Activated CD4-positive, alpha-beta T cell treated with anti-CD3 and anti-CD28 coated beads, Interleukin-2, amount 50 U/mL, for 4 hours (primary cell): ENCODE measurements around the gene MAPK1.
"Not testable (repeated sequence)": the region's sequence is repeated elsewhere in the genome, so short reads cannot be mapped to it uniquely, and the experiment has no call there.

Experiments used
- DNase-seq, 2 experiments: peaks; one replicate each; pipeline ENCODE4 v3.0.0-alpha.2; 2020

MAPK1 gene

DNA sequence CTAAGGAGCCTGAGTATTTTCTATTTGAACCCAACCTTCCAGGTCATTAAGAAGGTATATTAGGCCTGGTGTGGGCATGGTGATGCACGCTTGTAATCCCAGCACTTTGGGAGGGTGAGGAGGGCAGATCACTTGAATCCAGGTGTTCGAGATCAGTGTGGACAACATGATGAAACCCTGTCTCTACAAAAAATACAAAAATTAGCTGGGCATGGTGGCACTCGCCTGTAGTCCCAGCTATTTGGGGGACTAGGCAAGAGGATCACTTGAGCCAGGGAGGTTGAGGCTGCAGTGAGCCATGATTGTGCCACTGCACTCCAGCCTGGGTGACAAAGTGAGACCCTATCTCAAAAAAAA lies 50.0 kb downstream of the MAPK1 start:
- not testable (repeated sequence) for DNase-seq

DNA sequence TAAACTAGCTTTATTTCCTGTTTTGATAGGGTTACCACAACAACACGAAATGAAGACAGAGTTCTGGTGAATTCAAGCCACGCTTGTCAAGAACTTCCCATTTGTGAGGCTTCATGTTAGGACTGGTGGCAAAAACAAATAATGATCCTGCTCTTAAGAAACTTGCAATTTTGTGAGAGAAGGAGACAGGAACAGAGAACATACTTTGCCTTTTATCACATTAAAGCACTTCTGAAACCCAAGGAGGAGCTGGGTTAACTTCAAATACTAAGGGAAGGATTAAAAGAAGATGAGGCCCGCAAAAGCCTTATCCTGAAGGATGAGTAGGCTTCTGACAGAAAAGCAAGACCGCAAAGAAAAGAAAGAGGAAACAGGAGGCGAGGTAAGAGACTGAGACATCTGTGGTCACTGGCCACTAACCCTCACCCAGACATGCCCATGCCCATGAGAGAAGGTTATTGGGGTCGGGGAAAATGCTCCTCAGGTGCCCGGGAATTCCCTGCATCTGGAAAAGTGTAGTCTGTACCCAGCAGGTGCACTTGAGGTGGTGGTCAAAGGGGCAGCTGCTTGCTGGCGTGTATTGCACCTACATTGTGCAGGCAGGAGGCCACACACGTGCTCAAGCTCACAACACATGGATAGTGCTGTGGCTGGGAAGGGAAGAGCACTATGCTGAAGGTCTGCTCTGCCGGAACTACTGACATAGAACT lies 50.5 kb downstream of the MAPK1 start:
- no peak for DNase-seq

DNA sequence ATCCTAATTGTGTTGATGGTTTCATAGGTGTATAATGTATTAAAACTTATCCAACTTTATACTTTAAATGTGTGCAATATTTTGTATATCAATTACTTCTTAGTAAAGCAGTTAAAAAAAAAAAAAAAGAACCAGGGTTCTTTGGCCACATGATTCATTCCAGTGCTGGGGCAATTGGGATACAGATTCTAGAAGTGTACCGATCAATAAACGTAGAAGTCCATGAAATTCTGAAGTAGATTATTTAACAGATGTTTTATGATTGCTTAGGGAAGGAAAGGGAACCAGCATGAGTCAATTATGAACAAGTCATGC lies 51.0 kb downstream of the MAPK1 start:
- no peak for DNase-seq

DNA sequence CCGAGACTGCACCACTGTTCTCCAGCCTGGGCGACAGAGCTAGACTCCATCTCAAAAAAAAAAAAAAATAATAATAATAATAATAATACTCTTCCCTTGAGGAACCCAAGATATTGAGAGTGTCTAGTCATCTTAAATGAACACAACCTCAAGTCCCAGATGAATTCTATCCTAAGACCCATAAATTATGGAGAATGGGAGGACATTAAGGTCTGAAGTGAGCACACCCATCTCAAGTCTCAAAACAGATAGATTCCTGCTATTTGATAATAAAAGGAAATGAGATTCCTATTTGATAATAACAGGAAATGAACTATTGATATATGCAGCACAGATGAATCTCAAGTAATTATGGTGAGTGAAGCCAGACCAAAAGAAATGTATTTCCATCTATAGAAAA lies 51.5 kb downstream of the MAPK1 start:
- no peak for DNase-seq

DNA sequence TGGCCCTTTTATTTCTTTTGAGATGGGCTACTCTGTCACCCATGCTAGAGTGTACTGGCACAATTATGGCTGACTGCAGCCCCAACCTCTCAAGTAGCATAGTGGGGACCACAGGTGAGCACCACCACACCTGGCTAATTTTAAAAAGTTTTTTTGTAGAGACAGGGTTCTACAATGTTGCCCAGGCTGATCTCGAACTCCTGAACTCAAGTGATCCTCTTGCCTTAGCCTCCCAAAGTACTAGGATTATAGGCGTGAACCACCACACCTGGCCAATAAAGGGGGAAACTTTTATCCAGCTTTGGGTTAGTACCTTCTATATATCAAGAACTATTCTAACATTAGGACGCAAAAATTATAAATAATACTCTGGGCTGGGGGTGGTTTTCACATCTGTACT lies 52.1 kb downstream of the MAPK1 start:
- no peak for DNase-seq

DNA sequence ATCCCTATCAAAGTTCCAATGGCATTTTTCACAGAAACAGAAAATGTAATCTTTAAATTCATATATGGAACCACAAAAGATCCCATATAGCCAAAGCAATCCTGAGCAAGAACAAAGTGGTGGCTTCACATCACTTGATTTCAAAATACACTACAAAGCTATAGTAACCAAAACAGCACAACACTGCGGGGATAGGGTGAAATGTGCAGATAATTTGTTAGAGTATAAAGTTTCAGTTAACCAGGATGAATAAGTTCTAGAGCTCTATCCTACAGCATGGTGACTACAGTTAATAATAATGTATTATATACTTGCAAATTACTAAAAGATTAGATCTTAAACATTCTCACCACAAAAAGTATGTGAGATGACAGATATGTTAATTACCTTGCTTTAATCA lies 55.5 kb downstream of the MAPK1 start:
- DNase-seq = no peak

DNA sequence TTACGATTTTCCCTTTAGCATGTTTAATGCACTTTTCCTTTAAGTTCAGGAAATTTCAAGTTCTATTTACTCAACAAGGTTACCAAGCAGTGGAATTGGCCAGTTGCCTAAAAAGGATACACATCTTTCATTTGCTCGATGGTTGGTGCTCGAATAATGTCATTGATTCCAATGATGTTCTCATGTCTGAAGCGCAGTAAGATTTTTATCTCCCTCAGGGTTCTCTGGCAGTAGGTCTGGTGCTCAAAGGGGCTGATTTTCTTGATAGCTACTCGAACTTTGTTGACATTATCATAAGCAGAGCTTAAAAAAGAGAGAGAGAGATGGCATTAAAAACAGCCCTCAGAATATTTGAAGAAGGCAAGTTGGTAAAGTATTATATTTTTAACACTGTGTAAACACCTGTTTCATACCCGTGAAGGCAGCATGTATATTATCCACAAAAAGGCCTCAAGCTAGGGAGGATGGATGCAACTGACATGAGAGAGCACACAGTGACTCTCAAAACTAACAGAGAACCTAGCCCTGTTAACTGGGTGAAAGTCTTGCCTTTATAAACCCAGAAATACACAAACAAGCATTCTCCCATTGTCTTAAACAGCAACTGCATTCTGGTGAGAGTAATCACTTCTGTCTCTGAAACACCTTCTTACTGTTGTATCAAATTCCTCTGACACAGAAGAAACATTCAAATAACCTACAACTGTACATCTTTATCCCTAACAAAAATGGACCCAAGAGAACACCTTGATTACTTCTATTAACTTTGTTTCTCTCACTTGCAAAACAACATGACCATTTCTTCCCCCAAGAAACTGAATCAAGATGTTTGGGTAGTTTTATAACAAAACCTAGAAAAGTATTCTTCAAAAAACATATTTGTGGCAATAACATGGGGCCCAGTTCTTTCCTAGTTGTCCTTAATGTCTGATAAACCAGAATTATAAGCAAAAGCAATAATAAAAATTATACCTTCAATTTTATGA lies 59.6 kb downstream of the MAPK1 start:
- no peak for DNase-seq

DNA sequence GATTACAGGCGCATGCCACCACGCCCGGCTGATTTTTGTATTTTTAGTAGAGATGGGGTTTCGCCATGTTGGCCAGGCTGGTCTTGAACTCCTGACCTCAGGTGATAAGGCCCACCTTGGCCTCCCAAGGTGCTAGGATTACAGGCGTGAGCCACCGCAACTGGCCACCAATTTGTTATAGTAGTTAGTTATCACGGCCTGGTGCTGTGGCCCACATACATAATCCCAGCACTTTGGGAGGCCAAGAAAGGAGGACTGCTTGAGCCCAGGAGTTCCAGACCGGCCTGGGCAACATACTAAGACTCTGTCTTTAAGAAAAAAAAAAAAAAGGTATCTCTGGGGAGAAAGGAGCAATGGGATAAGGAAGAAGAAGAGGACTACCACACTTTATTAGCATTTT lies 62.1 kb downstream of the MAPK1 start:
- DNase-seq = not testable (repeated sequence)

DNA sequence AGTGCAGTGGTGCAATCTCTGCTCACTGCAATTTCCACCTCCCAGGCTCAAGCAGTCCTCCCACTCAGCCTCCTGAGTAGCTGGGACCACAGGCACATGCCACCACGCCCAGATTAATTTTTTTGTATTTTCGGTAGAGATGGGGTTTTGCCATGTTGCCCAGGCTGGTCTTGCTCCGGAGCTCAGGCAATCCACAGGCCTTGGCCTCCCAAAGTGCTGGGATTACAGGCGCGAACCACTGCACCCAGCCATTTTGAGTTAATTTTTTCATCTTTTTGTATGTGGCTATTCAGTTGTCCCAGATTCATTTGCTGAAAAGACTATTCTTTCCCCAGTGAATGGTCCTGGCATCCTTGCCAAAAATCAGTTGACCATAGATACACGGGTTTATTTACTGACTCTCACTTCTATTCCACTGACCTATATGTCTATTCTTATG lies 63.6 kb downstream of the MAPK1 start:
- DNase-seq = no peak

DNA sequence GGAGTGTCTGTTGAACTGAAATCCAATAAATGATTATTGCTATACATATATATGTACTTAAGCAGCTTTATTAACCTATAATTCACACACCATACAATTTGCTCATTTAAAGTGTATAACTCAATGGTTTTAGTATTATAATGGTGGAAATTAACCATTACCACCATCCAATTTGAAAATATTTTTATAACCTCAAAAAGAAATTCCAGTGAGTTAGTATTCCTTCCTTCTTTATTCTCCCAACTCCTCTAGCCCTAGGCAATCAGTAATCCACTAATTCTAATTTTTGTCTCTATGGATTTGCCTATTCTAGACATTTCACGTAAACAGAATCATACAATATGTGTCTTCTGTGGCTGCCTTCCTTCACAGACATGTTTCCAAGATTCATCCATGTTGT lies 64.8 kb downstream of the MAPK1 start:
- no peak for DNase-seq

DNA sequence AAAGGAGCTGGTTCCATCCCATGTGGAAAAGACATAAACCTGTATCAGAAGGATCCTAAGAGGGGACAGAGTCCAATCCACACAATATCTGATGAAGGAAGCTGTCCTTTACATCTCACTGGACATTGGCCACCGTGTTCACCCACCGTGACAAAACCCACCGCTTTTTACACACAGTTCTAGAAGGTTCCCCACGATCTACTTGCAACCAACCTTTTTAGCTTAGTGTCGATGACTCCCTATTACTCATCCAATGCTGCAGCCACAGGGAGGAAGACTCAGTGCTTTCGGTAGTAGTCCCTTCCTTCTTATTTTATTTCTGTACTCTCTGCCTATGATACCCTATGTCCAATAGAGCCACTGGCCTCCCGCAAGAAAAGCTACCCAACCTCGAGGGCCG lies 65.4 kb downstream of the MAPK1 start:
- no peak for DNase-seq

DNA sequence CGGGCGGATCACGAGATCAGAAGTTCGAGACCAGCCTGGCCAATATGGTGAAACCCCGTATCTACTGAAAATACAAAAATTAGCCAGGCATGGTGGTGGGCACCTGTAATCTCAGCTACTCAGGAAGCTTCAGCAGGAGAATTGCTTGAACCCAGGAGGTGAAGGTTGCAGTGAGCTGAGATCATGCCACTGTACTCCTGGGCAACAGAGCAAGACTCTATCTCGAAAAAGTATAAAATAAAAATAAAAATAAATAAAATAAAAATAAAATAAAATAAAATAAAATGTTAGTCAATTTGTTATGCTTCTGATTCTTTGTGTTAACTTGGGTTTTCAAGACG lies 66.2 kb downstream of the MAPK1 start:
- not testable (repeated sequence) for DNase-seq

DNA sequence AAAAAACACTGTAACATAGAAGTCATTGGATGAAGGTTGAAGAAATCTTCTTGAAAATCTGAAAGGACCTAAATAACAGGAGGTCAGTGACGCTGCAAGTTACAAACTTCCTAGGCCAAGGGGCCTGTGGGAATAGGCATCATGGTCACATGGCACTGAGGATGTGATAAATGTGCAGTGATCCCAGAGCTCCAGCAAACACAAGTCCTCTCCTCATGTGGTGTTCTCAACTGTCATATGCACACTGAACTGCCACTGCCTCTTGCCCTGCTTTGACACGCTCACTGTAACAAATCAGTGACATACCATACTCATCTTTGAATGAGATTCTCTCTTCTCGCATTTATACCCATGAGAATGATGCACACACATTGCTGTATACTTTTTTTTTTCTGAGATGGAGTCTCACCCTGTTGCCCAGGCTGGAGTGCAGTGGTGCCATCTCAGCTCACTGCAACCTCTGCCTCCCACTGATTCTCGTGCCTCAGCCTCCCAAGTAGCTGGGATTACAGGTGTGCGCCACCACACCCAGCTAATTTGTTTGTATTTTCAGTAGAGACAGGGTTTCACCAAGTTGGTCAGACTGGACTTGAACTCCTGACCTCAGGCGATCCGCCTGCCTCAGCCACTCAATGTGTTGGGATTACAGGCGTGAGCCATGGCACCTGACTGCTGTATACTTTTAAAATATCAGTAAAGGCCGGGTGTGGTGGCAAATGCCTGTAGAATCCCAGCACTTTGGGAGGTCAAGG lies 66.7 kb downstream of the MAPK1 start:
- no peak for DNase-seq

DNA sequence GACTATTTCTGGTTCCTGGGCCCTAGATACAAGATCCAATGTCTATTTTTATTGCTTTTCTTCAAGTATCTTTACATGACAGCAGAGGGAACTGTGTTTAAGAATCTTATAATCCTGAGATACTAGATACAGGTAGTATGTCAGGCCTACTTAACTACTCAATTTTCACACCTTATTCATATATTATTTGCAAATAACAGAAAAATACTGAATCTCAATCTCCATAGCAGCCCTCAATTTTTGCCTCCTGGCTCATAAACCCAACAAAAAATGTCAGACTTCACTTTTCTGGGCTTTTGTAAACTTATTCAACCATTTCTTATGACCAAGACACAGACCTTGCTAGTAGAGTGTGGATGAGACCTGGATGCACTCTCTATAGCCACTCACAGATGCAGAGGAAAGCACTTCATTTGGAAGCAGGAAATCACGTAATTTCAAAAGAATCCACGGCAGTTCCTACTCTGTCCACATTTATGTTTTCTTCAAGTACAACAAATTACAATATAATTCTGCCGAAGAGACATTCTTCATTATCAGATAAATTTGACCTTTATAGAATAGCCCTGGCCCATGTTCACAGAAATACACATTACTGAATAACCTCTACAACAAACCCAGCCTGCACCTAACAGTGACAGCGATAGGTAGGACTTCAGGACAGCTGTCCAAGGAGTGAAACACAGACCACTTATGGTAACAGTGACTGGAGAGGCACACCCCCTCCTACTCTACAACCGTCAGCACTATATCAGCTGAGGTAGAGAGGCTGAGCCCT lies 69.8 kb downstream of the MAPK1 start:
- no peak for DNase-seq

DNA sequence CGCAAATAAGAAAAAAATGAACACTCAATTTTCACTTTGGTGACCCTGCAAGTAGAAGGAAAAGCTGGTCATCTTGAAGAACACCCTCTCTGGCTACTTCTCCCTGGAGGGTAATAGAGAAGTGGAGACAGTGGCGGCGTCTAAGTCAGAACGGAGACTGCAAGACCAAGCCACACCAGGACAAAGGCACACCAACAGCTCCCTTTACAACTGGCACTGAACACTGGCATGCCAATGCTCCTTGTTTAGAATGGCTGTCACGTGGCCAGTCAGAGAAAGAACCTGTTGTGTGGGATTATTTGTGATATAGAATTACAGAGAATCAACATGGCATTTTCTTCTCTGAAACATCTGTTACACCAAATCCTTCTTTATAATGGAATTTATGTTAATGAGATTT lies 70.6 kb downstream of the MAPK1 start:
- DNase-seq = no peak

DNA sequence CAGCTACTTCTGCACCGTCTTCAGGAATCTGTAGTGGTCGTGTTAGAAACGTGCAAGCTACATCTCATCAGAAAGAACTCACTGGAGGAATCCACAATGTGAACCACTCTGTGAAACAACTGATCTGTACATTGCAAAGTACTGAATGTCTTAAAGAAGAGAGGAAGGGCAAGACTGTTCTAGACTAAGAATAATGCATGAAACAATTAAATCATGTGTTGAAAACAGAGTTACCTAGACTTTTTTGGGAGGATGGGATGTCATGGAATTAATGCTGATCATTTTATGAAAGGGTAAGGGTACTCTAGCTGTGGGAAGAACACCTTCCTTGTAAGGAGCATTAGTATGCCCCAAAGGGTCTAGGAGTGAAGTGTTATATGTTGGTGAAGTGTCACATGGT lies 71.2 kb downstream of the MAPK1 start:
- no peak for DNase-seq

DNA sequence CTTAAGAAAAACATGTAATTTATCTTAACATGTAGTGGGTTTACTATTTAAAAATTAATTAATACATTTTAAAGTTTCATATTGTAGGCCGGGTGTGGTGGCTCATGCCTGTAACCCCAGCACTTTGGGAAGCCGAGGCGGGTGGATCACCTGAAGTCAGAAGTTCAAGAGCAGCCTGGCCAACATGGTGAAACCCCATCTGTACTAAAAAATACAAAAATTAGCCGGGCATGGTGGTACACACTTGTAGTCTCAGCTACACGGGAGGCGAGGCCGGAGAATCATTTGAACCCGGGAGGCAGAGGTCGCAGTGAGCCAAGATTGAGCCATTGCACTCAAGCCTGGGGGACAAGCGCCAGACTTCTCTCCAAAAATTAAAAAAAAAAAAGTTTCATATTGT lies 73.7 kb downstream of the MAPK1 start:
- not testable (repeated sequence) for DNase-seq

DNA sequence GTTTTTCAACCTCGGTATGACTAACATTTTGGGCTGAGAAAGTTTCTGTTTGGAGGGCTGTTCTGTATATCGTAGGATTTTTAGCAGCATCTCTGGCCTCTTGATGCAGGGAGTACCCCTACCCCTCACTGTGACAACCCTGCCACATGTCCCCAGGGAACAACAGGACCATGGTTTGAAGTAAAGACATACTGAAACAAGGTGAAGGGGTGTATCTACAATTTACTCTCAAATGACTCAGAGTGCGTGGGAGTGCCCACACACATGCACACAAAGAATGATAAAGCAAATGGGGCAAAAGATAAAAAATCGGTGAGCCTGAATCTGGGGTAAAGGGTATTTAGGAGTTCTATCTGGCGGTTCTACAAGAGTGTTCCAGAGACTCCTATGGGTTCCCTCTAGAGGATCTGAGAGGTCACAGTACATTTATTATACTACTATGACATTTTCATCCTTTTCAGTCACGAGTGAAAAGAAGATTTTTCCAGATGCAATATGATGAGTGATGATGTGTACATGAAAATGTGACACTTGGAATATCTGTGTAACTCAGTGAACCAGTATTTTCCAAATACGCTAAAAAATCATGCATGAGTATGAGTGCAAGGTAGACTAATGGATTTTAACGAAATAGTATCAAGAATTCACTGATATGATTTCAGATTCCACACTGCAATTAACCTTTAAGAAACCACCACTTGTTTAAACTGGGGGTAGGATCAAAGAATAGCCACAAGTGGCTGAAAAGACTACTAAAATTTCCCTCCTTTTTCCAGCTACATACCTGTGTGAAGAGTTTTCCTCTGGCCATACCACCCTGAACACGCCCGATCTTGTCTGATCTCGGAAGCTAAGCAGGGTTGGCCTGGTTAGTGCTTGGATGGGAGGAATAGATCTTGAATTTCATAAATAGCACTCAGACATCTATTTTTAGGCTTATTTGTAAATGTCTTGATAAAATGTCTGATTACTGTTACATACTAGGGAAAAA lies 75.5 kb downstream of the MAPK1 start:
- peak; percentile 13 to 37 for DNase-seq

DNA sequence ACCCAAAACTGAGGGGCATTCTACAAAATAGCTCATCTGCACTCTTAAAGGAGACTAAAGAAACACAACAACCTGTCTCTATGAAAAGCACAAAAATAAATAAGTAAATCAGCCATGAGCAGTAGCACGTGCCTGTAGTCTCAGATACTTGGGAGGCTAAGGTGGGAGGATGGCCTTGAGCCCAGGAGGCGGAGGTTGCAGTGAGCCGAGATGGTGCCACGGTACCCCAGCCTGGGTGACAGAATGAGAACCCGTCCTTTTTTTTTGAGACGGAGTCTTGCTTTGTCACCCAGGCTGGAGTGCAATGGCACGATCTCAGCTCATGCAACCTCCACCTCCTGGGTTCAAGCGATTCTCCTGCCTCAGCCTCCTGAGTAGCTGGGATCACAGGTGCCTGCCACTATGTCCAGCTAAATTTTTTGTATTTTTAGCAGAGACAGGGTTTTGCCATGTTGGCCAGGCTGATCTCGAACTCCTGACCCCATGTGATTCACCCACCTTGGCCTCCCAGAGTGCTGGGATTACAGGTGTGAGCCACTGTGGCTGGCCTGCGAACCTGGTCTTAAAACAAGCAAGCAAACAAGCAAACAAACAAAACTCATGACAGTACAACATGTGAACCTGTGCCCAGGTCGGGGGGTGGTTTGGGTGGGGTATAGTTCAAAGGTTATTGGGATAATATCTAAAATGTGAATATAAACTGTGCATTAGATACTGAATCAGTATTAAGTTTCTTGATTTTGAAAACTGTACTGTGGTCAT lies 76.4 kb downstream of the MAPK1 start:
- DNase-seq = not testable (repeated sequence)

DNA sequence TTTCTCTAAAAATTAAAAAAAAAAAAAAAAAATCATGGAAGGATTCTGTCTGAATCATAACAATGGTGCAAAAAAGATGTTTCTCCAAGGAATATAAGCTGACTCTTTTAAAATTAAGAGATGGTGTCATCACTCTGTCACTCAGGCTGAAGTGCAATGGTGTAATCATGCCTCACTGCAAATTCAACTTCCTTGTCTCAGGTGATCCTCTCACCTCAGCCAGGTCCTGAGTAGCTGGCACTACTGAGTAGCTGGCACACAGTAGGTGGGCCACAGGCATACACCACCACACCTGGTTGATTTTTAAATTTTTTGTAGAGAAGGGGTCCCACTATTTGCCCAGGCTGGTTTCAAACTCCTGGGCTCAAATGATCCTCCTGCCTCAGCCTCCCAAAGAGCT lies 77.1 kb downstream of the MAPK1 start:
- no peak for DNase-seq

DNA sequence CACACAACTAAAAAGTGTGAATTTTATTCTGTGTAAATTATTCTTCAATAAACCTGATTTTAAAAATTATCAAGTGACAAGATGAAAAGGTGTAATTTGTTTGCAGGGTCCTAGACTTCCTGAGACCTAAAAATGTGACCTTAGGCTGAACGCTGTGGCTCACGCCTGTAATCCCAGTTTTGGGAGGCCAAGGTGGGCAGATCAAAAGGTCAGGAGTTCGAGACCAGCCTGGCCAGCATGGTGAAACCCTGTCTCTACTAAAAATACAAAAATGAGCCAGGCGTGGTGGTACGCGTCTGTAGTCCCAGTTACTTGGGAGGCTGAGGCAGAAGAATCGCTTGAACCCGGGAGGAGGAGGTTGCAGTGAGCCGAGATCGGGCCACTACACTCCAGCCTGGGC lies 79.9 kb downstream of the MAPK1 start:
- not testable (repeated sequence) for DNase-seq
